Neural progenitor cell (in vitro differentiated cells): ENCODE results near the gene NF2. TPM values are rescaled to one million over a fixed set of nuclear protein-coding genes. Genes with fewer than 3 reads are reported as not detected.

Source experiments
- DNase-seq: peaks from one replicate; pipeline ENCODE4 v3.0.0-alpha.2; 2016; ENCODE audit warnings: low spot score
- H2AFZ ChIP-seq: fragments of 200-600 bp; sonication (generic); replicated peaks from 2 replicates; pipeline ENCODE4 v1.6.1; 2016; ENCODE audit warnings: antibody characterized with exemption
- H3F3A ChIP-seq: fragments of 200-600 bp; sonication (generic); 2 replicates; pipeline ENCODE4 v1.6.1; 2016; ENCODE audit warnings: antibody characterized with exemption, low read depth
- H3K27ac ChIP-seq: fragments of 200-600 bp; sonication (generic); 2 replicates; pipeline ENCODE4 v1.5.1; 2016; ENCODE audit warnings: mild to moderate bottlenecking
- H3K27me3 ChIP-seq: fragments of 200-600 bp; sonication (generic); 2 replicates; pipeline ENCODE4 v1.6.1; 2016; ENCODE audit warnings: mild to moderate bottlenecking, moderate library complexity
- H3K36me3 ChIP-seq: fragments of 200-600 bp; sonication (generic); 2 replicates; pipeline ENCODE4 v1.5.1; 2016
- H3K4me1 ChIP-seq: fragments of 200-600 bp; sonication (generic); 2 replicates; pipeline ENCODE4 v1.6.1; 2016; ENCODE audit warnings: mixed run types
- H3K4me2 ChIP-seq: fragments of 200-600 bp; sonication (generic); 2 replicates; pipeline ENCODE4 v1.6.1; 2016
- H3K4me3 ChIP-seq: fragments of 200-600 bp; sonication (generic); 2 replicates; pipeline ENCODE4 v1.5.1; 2016
- H3K79me2 ChIP-seq: fragments of 200-600 bp; sonication (generic); 2 replicates; pipeline ENCODE4 v1.6.1; 2016; ENCODE audit warnings: low read depth
- H3K9ac ChIP-seq: fragments of 200-600 bp; sonication (generic); 2 replicates; pipeline ENCODE4 v1.6.1; 2016
- H3K9me3 ChIP-seq: fragments of 200-600 bp; sonication (generic); 2 replicates; pipeline ENCODE4 v1.5.1; 2016; ENCODE audit warnings: low read depth
- H4K20me1 ChIP-seq: fragments of 200-600 bp; sonication (generic); 2 replicates; pipeline ENCODE4 v1.6.1; 2016; ENCODE audit warnings: low read depth
- H3K27ac Mint-ChIP-seq: 3 replicates; pipeline ENCODE4 v1.8.0; 2021; ENCODE audit warnings: mixed read lengths
- H3K27me3 Mint-ChIP-seq: 2 replicates; pipeline ENCODE4 v1.8.0; 2022; ENCODE audit warnings: low read depth, mild to moderate bottlenecking, inconsistent platforms, moderate library complexity, mixed read lengths; ENCODE audit not compliant: insufficient read depth
- H3K36me3 Mint-ChIP-seq: 3 replicates; pipeline ENCODE4 v1.8.0; 2021; ENCODE audit warnings: mixed read lengths
- H3K4me1 Mint-ChIP-seq: 3 replicates; pipeline ENCODE4 v1.8.0; 2021; ENCODE audit warnings: mixed read lengths
- H3K4me3 Mint-ChIP-seq: 3 replicates; pipeline ENCODE4 v1.8.0; 2021; ENCODE audit warnings: mild to moderate bottlenecking, moderate library complexity, mixed read lengths
- H3K9me3 Mint-ChIP-seq: 3 replicates; pipeline ENCODE4 v1.8.0; 2020; ENCODE audit warnings: mixed read lengths
- CTCF ChIP-seq: fragments of 200-600 bp; sonication (generic); IDR thresholded peaks from 2 replicates; pipeline ENCODE4 v1.5.1; 2017; ENCODE audit warnings: antibody characterized with exemption, mild to moderate bottlenecking
- EZH2 ChIP-seq: fragments of 200-600 bp; sonication (generic); IDR thresholded peaks from 2 replicates; pipeline ENCODE4 v1.6.1; 2017; ENCODE audit warnings: antibody characterized with exemption, mild to moderate bottlenecking, moderate library complexity
- EZH2phosphoT487 ChIP-seq: fragments of 200-600 bp; sonication (generic); IDR thresholded peaks from 2 replicates; pipeline ENCODE4 v1.6.1; 2017; ENCODE audit warnings: antibody characterized with exemption
- total RNA-seq: library from RNA; depleted of rRNA; stranded (reverse); fragments of >200 nt; gene quantifications from 2 replicates; pipeline ENCODE4 v1.2.3, GENCODE V29; 2015; ENCODE audit warnings: low replicate concordance

Gene NF2
- total RNA-seq, 1 donor from 2014 or later = 18.7 TPM

GRCh38 chr22:29700206-29700899 is 96.9 kb downstream of the NF2 start:
- Histone ChIP-seq H3K4me3 (no peak overlapping the region), H3K27ac (no peak overlapping the region), H3K9ac (no peak overlapping the region), H3K27me3 (peaks cover 25% of the 10 kb centered on the region), H4K20me1 (peaks cover 33% of the 10 kb centered on the region), H3K36me3 (no peaks in the 10 kb centered on the region), H3F3A (peaks cover 39% of the 10 kb centered on the region), H3K79me2 (no peaks in the 10 kb centered on the region), H3K4me1 (peaks cover 52% of the 10 kb centered on the region), H3K4me2 (no peak overlapping the region), H2AFZ (no peak overlapping the region), H3K9me3 (no peaks in the 10 kb centered on the region)
- Mint-ChIP-seq H3K36me3 (peaks cover 2% of the 10 kb centered on the region), H3K4me3 (no peak overlapping the region), H3K9me3 (no peaks in the 10 kb centered on the region), H3K27ac (peak overlapping the region; percentile 10), H3K4me1 (peaks cover 45% of the 10 kb centered on the region), H3K27me3 (peaks cover 6% of the 10 kb centered on the region)
- no peak for TF ChIP-seq EZH2phosphoT487
- TF ChIP-seq CTCF = no peak
- TF ChIP-seq EZH2 = no peak
- no peak for DNase-seq

DNA sequence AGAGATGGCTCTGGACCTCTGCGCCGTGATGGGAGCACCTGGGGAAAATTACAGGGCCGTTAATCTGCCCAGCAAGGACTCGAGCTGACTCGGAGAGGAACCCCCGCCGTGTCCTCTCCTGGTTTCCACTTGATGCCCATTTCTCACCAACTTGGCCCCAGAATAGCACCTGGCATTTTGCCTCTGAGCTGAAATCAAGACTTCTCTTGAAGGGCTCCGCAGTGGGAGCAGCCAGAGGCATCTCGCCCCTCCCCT is 97.4 kb downstream of the NF2 start:
- Histone ChIP-seq H3K27ac (no peak overlapping the region), H3K36me3 (no peaks in the 10 kb centered on the region), H3K27me3 (peaks cover 25% of the 10 kb centered on the region), H3K4me1 (peaks cover 52% of the 10 kb centered on the region), H3F3A (peaks cover 39% of the 10 kb centered on the region), H3K4me2 (peak overlapping the region; percentile 74), H3K9ac (no peak overlapping the region), H3K9me3 (no peaks in the 10 kb centered on the region), H2AFZ (no peak overlapping the region), H3K4me3 (no peak overlapping the region), H3K79me2 (no peaks in the 10 kb centered on the region), H4K20me1 (peaks cover 33% of the 10 kb centered on the region)
- Mint-ChIP-seq H3K4me3 (no peak overlapping the region), H3K27me3 (peaks cover 8% of the 10 kb centered on the region), H3K36me3 (no peaks in the 10 kb centered on the region), H3K9me3 (no peaks in the 10 kb centered on the region), H3K27ac (no peak overlapping the region), H3K4me1 (peaks cover 47% of the 10 kb centered on the region)
- DNase-seq = no peak
- no peak for TF ChIP-seq EZH2phosphoT487
- TF ChIP-seq CTCF = no peak
- TF ChIP-seq EZH2 = no peak

DNA sequence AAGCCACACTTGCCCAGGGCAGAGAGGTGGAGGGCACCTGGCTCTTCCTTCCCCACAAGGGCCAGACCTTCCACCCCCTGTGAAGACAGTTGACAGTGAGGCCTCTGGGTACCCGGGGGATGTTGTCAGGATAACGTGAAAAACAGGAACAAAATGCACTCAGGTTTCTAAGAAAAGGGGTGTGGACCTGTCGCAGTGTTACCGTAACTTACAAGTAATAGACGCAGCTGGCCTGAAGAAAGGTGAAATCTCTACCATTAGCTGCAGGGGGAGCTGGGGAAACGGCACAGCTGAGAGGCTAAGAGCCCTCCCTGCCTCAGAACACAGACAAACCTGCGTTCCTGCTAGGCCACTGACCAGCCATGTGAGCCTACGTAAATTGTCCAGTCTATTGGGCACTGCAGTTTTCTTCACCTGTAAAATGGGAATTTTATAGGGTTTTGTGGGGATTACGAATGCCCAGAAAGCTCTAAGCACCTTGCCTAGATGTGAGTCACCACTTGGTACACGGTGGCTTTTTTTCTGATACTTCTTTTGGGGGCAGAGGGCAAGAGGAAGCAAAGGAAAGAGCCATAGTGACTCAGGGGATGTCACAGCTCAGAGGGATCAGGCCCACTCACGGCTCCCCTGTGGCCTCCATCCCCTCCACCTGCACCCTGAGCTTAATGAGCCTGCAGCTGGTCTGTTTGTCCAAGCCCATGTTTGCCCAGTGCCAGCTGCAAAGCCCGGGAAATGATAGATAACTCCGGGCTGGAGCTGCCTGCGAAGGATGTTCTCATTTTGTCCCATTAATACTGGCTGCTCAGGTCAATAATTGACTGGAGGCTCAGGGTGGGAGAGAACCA is 97.9 kb downstream of the NF2 start:
- H3K27me3 Mint-ChIP-seq = peaks cover 13% of the 10 kb centered on the region
- peaks cover 33% of the 10 kb centered on the region for H4K20me1 ChIP-seq
- no peaks in the 10 kb centered on the region for H3K9me3 Mint-ChIP-seq
- H3K4me3 Mint-ChIP-seq = no peak overlapping the region
- H3K4me2 ChIP-seq = peak overlapping the region; percentile 74
- H3K9ac ChIP-seq = no peak overlapping the region
- peaks cover 53% of the 10 kb centered on the region for H3K4me1 Mint-ChIP-seq
- no peak overlapping the region for H3K4me3 ChIP-seq
- peak overlapping the region; percentile 3 for H3K27ac Mint-ChIP-seq
- H3K27ac ChIP-seq = no peak overlapping the region
- H3K79me2 ChIP-seq = no peaks in the 10 kb centered on the region
- DNase-seq = peak; percentile 77
- no peak overlapping the region for H2AFZ ChIP-seq
- H3K36me3 ChIP-seq = no peaks in the 10 kb centered on the region
- peaks cover 57% of the 10 kb centered on the region for H3K4me1 ChIP-seq
- H3K9me3 ChIP-seq = no peaks in the 10 kb centered on the region
- peaks cover 25% of the 10 kb centered on the region for H3K27me3 ChIP-seq
- H3F3A ChIP-seq = peaks cover 39% of the 10 kb centered on the region
- no peaks in the 10 kb centered on the region for H3K36me3 Mint-ChIP-seq
- TF ChIP-seq EZH2phosphoT487 (no peak), CTCF (peak; percentile 46), EZH2 (peak; percentile 23)
